ENCODE measurements around the gene KRT72. TPM values are rescaled to one million over a fixed set of nuclear protein-coding genes. Genes with fewer than 3 reads are reported as not detected.

Gene KRT72
- total RNA-seq, 4 donors from 2014 or later, result not detected

- no peak overlapping the region for H3K27ac ChIP-seq (replicated peaks in 1 of 4)
- no peaks in the 10 kb centered on the region for H3K4me1 ChIP-seq
- TF ChIP-seq, protein P1, sequence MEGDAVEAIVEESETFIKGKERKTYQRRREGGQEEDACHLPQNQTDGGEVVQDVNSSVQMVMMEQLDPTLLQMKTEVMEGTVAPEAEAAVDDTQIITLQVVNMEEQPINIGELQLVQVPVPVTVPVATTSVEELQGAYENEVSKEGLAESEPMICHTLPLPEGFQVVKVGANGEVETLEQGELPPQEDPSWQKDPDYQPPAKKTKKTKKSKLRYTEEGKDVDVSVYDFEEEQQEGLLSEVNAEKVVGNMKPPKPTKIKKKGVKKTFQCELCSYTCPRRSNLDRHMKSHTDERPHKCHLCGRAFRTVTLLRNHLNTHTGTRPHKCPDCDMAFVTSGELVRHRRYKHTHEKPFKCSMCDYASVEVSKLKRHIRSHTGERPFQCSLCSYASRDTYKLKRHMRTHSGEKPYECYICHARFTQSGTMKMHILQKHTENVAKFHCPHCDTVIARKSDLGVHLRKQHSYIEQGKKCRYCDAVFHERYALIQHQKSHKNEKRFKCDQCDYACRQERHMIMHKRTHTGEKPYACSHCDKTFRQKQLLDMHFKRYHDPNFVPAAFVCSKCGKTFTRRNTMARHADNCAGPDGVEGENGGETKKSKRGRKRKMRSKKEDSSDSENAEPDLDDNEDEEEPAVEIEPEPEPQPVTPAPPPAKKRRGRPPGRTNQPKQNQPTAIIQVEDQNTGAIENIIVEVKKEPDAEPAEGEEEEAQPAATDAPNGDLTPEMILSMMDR (IDR thresholded peaks at IDR 0.05), result no peak
- TF ChIP-seq POLR2A (IDR thresholded peaks at IDR 0.05; ENCODE audit: low read depth) (no peak), POLR2AphosphoS5 (IDR thresholded peaks at IDR 0.05) (no peak), EP300 (IDR thresholded peaks at IDR 0.05) (no peak)
- peaks cover 0 to 28% (median 0%) of the 10 kb centered on the region in 4 donors for H3K27me3 ChIP-seq
- no peaks in the 10 kb centered on the region for H3K9me3 ChIP-seq
- H3K36me3 ChIP-seq, result no peaks in the 10 kb centered on the region
- intact Hi-C loops (cut with DNase I), result loop anchor here (10.0 kb wide), 1 partner anchor 201 kb away; no protein-coding TSS in a partner anchor
- 97% methylated on average over 3 of the region's 3 CpGs for WGBS
- DNase-seq (ENCODE audit: extremely low spot score), result no peak
- no peak overlapping the region for H3K4me3 ChIP-seq
Measured at GRCh38 chr12:52575948-52576347, 25.3 kb downstream of the KRT72 start.

GRCh38 chr12:52575256-52575655 lies 26.0 kb downstream of the KRT72 start:
- H3K9me3 ChIP-seq, result no peaks in the 10 kb centered on the region
- H3K27ac ChIP-seq (replicated peaks in 1 of 4), result no peak overlapping the region
- no peak overlapping the region for H3K4me3 ChIP-seq
- intact Hi-C loops (cut with DNase I), result loop anchor here (10.0 kb wide), 1 partner anchor 200 kb away; no protein-coding TSS in a partner anchor
- WGBS, result 96% methylated on average over 7 of the region's 9 CpGs
- H3K36me3 ChIP-seq, result no peaks in the 10 kb centered on the region
- no peaks in the 10 kb centered on the region for H3K4me1 ChIP-seq
- H3K27me3 ChIP-seq, result peaks cover 0 to 34% (median 0%) of the 10 kb centered on the region in 4 donors
- TF ChIP-seq POLR2A (IDR thresholded peaks at IDR 0.05; ENCODE audit: low read depth) (no peak), POLR2AphosphoS5 (IDR thresholded peaks at IDR 0.05) (no peak), EP300 (IDR thresholded peaks at IDR 0.05) (no peak)
- TF ChIP-seq, protein P1 (IDR thresholded peaks at IDR 0.05), result no peak
- DNase-seq (ENCODE audit: extremely low spot score), result no peak

- 85% methylated on average over 3 of the region's 3 CpGs for WGBS
- H3K4me3 ChIP-seq, result no peak within 1 kb of the TSS
- intact Hi-C loops (cut with DNase I), result loop anchor here (10.0 kb wide), 1 partner anchor 199 kb away; no protein-coding TSS in a partner anchor
- no peaks in the 10 kb centered on the region for H3K36me3 ChIP-seq
- H3K27ac ChIP-seq (replicated peaks in 1 of 4), result no peak within 1 kb of the TSS
- H3K9me3 ChIP-seq, result no peaks in the 10 kb centered on the region
- no peak for DNase-seq (ENCODE audit: extremely low spot score)
- no peaks in the 10 kb centered on the region for H3K4me1 ChIP-seq
- TF ChIP-seq, protein P1 (IDR thresholded peaks at IDR 0.05), result no peak
- TF ChIP-seq POLR2AphosphoS5 (IDR thresholded peaks at IDR 0.05) (no peak), POLR2A (IDR thresholded peaks at IDR 0.05; ENCODE audit: low read depth) (no peak), EP300 (IDR thresholded peaks at IDR 0.05) (no peak)
- H3K27me3 ChIP-seq, result peaks cover 0 to 39% (median 0%) of the 10 kb centered on the region in 4 donors
Measured at GRCh38 chr12:52573743-52574142, 27.5 kb downstream of the KRT72 start, which contains the start of gene KRT74. KRT74 (minus strand) TSS chr12:52573843; CDS start chr12:52573777, 66 bp downstream.

- TF ChIP-seq POLR2AphosphoS5 (IDR thresholded peaks at IDR 0.05) (no peak), EP300 (IDR thresholded peaks at IDR 0.05) (no peak), POLR2A (IDR thresholded peaks at IDR 0.05; ENCODE audit: low read depth) (no peak)
- TF ChIP-seq, protein P1 (IDR thresholded peaks at IDR 0.05), result no peak
- peaks cover 0 to 40% (median 0%) of the 10 kb centered on the region in 4 donors for H3K27me3 ChIP-seq
- H3K4me3 ChIP-seq, result no peak overlapping the region
- intact Hi-C loops (cut with DNase I), result loop anchor here (10.0 kb wide), 1 partner anchor 199 kb away; no protein-coding TSS in a partner anchor
- H3K4me1 ChIP-seq, result no peaks in the 10 kb centered on the region
- H3K36me3 ChIP-seq, result no peaks in the 10 kb centered on the region
- no peaks in the 10 kb centered on the region for H3K9me3 ChIP-seq
- WGBS, result 90% methylated on average over 11 of the region's 15 CpGs
- no peak for DNase-seq (ENCODE audit: extremely low spot score)
- no peak overlapping the region for H3K27ac ChIP-seq (replicated peaks in 1 of 4)
Measured at GRCh38 chr12:52573306-52573705, 28.0 kb downstream of the KRT72 start.

All from esophagus muscularis mucosa (tissue), 4 donors.